Measurements from ENCODE around the gene RAB40C. TPM values are rescaled to one million over a fixed set of nuclear protein-coding genes. Genes with fewer than 3 reads are reported as not detected.

RAB40C gene
- total RNA-seq, 1 donor from 2014 or later, result 31.6 TPM

DNA sequence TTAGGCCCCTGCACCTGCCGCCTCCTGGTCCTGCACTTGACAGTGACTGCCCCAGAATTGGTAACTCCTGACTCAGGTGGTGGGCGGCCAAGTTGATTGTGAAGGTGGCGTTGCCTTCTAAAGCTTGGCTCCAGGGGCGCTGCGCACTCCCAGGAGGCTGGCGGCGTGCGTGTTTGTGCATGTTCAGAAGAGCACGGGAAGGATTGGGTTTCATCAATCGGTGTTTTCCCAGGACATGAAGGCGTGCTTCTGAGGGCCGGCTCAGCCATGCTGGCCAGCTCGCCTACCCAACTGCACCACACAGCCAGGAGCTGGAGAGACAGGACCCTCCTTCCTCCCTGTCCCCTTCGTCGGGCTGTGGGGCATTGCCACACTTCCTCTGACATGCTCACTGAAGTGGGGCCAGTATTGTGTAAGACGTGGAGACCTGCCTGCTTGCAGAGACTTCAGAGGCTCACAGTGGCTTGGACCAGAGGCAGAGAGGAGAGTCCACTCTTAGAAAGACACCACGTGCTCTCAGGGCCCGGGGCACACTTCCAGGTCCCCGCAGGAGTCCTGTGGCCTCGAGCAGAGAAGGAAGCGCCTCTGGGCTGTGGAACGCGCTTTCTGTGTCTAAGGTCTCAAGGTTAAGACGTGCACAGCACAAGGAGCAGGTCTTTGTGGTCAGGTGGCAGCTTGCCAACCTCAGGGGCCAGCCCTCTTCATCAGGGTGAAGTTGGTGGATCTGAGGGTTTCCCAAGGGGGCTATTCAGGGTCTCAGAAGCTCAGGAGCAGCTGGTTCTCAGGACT, 2.8 kb downstream of the RAB40C start:
- Mint-ChIP-seq H3K27ac (ENCODE audit: unreplicated experiment) (peak overlapping the region; percentile 12), H3K36me3 (ENCODE audit: low read depth) (peaks cover 13% of the 10 kb centered on the region), H3K4me1 (peaks cover 23% of the 10 kb centered on the region), H3K27me3 (ENCODE audit: low read depth) (peaks cover 18% of the 10 kb centered on the region), H3K9me3 (no peaks in the 10 kb centered on the region), H3K4me3 (peak overlapping the region; percentile 94)
- TF ChIP-seq, protein P1, sequence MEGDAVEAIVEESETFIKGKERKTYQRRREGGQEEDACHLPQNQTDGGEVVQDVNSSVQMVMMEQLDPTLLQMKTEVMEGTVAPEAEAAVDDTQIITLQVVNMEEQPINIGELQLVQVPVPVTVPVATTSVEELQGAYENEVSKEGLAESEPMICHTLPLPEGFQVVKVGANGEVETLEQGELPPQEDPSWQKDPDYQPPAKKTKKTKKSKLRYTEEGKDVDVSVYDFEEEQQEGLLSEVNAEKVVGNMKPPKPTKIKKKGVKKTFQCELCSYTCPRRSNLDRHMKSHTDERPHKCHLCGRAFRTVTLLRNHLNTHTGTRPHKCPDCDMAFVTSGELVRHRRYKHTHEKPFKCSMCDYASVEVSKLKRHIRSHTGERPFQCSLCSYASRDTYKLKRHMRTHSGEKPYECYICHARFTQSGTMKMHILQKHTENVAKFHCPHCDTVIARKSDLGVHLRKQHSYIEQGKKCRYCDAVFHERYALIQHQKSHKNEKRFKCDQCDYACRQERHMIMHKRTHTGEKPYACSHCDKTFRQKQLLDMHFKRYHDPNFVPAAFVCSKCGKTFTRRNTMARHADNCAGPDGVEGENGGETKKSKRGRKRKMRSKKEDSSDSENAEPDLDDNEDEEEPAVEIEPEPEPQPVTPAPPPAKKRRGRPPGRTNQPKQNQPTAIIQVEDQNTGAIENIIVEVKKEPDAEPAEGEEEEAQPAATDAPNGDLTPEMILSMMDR (conservative IDR thresholded peaks at IDR 0.05), result no peak
- DNase-seq (ENCODE audit: low read depth, low spot score), result no peak

DNA sequence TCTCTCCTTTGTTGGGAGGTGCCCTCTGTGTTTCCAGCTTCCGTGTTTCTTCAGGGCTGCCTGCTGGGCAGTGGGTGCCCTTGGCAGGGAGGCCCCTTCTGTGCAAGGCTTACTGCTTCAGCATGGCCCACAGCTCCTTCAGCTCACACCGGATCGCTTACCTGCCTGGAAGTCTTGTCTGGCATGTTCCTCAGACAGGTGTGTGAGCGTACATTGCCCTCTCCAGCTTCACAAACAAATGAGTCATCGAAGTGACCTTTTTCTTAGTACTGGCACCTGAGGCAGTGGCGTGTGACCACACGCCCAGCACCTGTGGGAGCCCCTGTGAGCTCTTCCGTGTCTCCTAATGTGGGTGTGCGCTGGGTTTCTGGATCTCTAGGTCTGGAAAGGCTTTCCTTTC, 3.5 kb downstream of the RAB40C start:
- no peak overlapping the region for H3K27ac Mint-ChIP-seq (ENCODE audit: unreplicated experiment)
- H3K4me1 Mint-ChIP-seq, result peaks cover 21% of the 10 kb centered on the region
- peak overlapping the region; percentile 70 for H3K4me3 Mint-ChIP-seq
- peaks cover 18% of the 10 kb centered on the region for H3K27me3 Mint-ChIP-seq (ENCODE audit: low read depth)
- H3K36me3 Mint-ChIP-seq (ENCODE audit: low read depth), result peaks cover 13% of the 10 kb centered on the region
- DNase-seq (ENCODE audit: low read depth, low spot score), result no peak
- H3K9me3 Mint-ChIP-seq, result no peaks in the 10 kb centered on the region
- TF ChIP-seq, protein P1 (conservative IDR thresholded peaks at IDR 0.05), result no peak

DNA sequence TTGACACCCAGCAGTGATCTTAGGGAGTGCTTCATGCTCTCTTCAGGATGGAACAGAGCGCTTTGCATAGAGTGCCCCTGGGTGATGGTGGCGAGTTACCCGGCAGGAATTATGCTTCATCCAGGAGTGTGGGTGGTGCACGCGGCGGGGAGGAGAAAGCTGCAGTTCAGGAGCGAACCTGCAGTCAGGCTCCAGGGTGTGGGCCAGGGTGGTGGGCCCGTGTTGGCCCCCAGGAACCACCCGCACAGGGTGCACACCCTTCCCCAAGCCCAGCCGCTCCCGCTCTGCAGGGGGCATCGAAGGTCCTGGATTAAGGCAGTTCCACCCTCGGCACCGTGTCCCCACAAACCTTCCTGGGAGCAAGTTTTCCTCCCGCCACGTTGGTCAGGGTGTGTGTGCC, 3.9 kb downstream of the RAB40C start:
- H3K36me3 Mint-ChIP-seq (ENCODE audit: low read depth), result peaks cover 13% of the 10 kb centered on the region
- no peak overlapping the region for H3K27ac Mint-ChIP-seq (ENCODE audit: unreplicated experiment)
- DNase-seq (ENCODE audit: low read depth, low spot score), result no peak
- peaks cover 17% of the 10 kb centered on the region for H3K4me1 Mint-ChIP-seq
- no peaks in the 10 kb centered on the region for H3K9me3 Mint-ChIP-seq
- H3K27me3 Mint-ChIP-seq (ENCODE audit: low read depth), result peaks cover 14% of the 10 kb centered on the region
- TF ChIP-seq, protein P1 (conservative IDR thresholded peaks at IDR 0.05), result no peak
- peak overlapping the region; percentile 70 for H3K4me3 Mint-ChIP-seq

DNA sequence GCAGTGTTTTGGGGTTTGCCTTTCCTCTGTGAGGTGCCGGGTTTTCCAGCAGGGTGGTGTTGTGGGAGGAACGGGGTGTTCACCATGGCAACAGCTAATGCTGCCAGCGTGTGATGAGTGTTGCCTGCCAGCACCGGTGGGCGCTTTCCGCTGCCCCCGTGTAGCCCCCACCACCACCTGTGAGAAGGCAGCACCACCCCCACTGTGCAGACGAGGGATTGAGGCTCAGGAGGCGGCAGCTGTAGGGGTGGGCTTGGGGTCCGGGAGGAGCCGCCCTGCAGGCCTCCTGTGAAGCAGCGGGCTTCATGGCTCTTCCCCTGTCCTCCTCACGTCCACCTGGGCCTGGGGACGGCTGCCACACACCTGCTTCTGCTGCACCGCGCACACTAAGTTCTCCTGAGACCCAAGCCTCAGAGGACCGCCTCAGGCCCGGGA, 5.2 kb downstream of the RAB40C start:
- Mint-ChIP-seq H3K27me3 (ENCODE audit: low read depth) (peaks cover 8% of the 10 kb centered on the region), H3K9me3 (no peaks in the 10 kb centered on the region), H3K4me3 (no peak overlapping the region), H3K36me3 (ENCODE audit: low read depth) (peaks cover 10% of the 10 kb centered on the region), H3K27ac (ENCODE audit: unreplicated experiment) (no peak overlapping the region), H3K4me1 (peaks cover 13% of the 10 kb centered on the region)
- TF ChIP-seq, protein P1 (conservative IDR thresholded peaks at IDR 0.05), result no peak
- DNase-seq (ENCODE audit: low read depth, low spot score), result no peak

DNA sequence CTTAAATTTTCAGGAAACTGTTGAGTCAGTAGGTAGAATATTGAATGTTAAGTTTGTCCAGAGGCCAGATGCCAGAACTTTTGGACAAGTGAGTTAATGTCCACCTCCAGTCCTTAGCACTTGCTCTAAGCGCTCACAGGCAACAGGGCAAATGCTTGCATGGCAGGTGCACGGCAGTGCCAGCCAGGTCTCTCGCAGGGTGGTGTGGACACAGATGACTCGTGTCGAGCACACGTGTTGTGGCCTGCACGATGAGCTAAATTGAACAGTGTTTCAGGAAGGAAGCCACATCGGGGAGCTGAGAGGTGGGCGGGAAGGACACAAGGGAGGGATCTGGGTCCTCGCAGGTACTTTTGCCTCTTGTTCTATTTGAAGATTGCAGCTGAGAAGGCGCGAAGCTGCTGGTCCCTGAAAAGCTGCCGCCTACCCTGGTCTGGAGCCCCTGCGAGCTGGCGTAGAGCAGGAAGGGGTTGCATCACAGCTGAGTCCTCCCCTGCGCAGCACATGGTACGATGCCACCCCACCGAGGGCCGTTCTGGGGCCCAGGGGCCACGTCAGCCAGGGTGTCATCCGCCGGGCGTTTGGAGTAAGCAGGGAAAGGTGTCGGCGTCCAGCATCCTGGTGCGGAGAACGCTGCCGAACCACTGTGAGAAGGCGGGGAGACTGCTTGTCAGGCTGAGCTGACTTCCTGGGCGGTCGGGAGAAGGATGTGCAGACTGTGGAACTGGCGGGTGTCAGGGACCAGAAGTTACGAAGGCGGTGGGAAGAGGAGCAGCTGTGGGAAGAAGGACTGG, 6.3 kb downstream of the RAB40C start:
- no peaks in the 10 kb centered on the region for H3K9me3 Mint-ChIP-seq
- peaks cover 9% of the 10 kb centered on the region for H3K4me1 Mint-ChIP-seq
- no peak for DNase-seq (ENCODE audit: low read depth, low spot score)
- peaks cover 6% of the 10 kb centered on the region for H3K36me3 Mint-ChIP-seq (ENCODE audit: low read depth)
- H3K4me3 Mint-ChIP-seq, result no peak overlapping the region
- peaks cover 1% of the 10 kb centered on the region for H3K27me3 Mint-ChIP-seq (ENCODE audit: low read depth)
- no peak overlapping the region for H3K27ac Mint-ChIP-seq (ENCODE audit: unreplicated experiment)
- TF ChIP-seq, protein P1 (conservative IDR thresholded peaks at IDR 0.05), result no peak
